Smooth muscle cell (in vitro differentiated cells): ENCODE data around the gene INSYN1. TPM values are rescaled to one million over a fixed set of nuclear protein-coding genes. Genes with fewer than 3 reads are reported as not detected.
A peak's percentile ranks its signal among the peaks of the same experiment; 100 is the strongest.

ENCODE experiments used
- DNase-seq: peaks from one replicate; lab custom pipeline; 2025; ENCODE audit not compliant: unreplicated experiment; lab: John Stamatoyannopoulos, UW
- H2AFZ ChIP-seq: fragments of 200-600 bp; sonication (generic); 2 replicates; pipeline ENCODE4 v1.6.0; 2016; ENCODE audit warnings: antibody characterized with exemption, low read depth, mild to moderate bottlenecking
- H3F3A ChIP-seq: fragments of 200-600 bp; sonication (generic); 2 replicates; pipeline ENCODE4 v1.6.0; 2017; ENCODE audit warnings: antibody characterized with exemption, low read depth
- H3K27ac ChIP-seq: fragments of 200-600 bp; sonication (generic); 2 replicates; pipeline ENCODE4 v1.5.1; 2016; ENCODE audit warnings: low read depth, mild to moderate bottlenecking
- H3K27me3 ChIP-seq: fragments of 200-600 bp; sonication (generic); 2 replicates; pipeline ENCODE4 v1.6.1; 2016; ENCODE audit warnings: low read depth, mild to moderate bottlenecking
- H3K36me3 ChIP-seq: fragments of 200-600 bp; sonication (generic); 2 replicates; pipeline ENCODE4 v1.5.1; 2016; ENCODE audit warnings: low read depth
- H3K4me1 ChIP-seq: fragments of 200-600 bp; sonication (generic); 2 replicates; pipeline ENCODE4 v1.5.1; 2016; ENCODE audit warnings: low read depth
- H3K4me2 ChIP-seq: fragments of 200-600 bp; sonication (generic); 2 replicates; pipeline ENCODE4 v1.6.0; 2016; ENCODE audit warnings: mild to moderate bottlenecking
- H3K4me3 ChIP-seq: fragments of 200-600 bp; sonication (generic); 2 replicates; pipeline ENCODE4 v1.5.1; 2016; ENCODE audit warnings: mild to moderate bottlenecking
- H3K79me2 ChIP-seq: fragments of 200-600 bp; sonication (generic); 2 replicates; pipeline ENCODE4 v1.6.0; 2016; ENCODE audit warnings: low read depth, mild to moderate bottlenecking
- H3K9ac ChIP-seq: fragments of 200-600 bp; sonication (generic); 2 replicates; pipeline ENCODE4 v1.6.0; 2016; ENCODE audit warnings: low read depth
- H3K9me3 ChIP-seq: fragments of 200-600 bp; sonication (generic); replicated peaks from 2 replicates; pipeline ENCODE4 v1.5.1; 2016; ENCODE audit warnings: low read depth
- H4K20me1 ChIP-seq: fragments of 200-600 bp; sonication (generic); 2 replicates; pipeline ENCODE4 v1.6.0; 2016; ENCODE audit warnings: low read depth
- CTCF ChIP-seq: fragments of 200-600 bp; sonication (generic); IDR thresholded peaks from 2 replicates; pipeline ENCODE4 v1.5.1; 2017; ENCODE audit warnings: borderline replicate concordance, mild to moderate bottlenecking, antibody characterized with exemption; ENCODE audit not compliant: insufficient read depth, poor library complexity, severe bottlenecking
- WGBS: methylation state at CpG from one replicate; pipeline ENCODE4 v1.1.7; 2016; ENCODE audit warnings: low lambda C conversion rate; 5-methylcytosine and 5-hydroxymethylcytosine counted together
- polyA plus RNA-seq: library from polyadenylated mRNA; unstranded; fragments of >200 nt; fragmentation: Nextera tagmentation; extraction: Ambion mirVana; gene quantifications from 2 replicates; pipeline ENCODE4 v1.2.1, GENCODE V29; 2016
- total RNA-seq: library from RNA; depleted of rRNA; stranded (reverse); fragments of >200 nt; gene quantifications from 2 replicates; pipeline ENCODE4 v1.2.3, GENCODE V29; 2014

Gene INSYN1
- total and polyA plus RNA-seq, 2 experiments from 2014 or later, result 1.6 to 4.0 TPM

GRCh38 chr15:73799466-73799865 is 46.3 kb upstream of the INSYN1 start:
- Histone ChIP-seq H3F3A (peaks cover 3% of the 10 kb centered on the region), H3K27ac (peak overlapping the region; percentile 96), H3K79me2 (no peaks in the 10 kb centered on the region), H3K9ac (no peak overlapping the region), H3K4me2 (no peak overlapping the region), H3K4me3 (no peak overlapping the region), H3K36me3 (no peaks in the 10 kb centered on the region), H3K9me3 (no peaks in the 10 kb centered on the region), H2AFZ (no peak overlapping the region), H3K27me3 (no peaks in the 10 kb centered on the region), H3K4me1 (peaks cover 9% of the 10 kb centered on the region), H4K20me1 (no peaks in the 10 kb centered on the region)
- no peak for DNase-seq
- no peak for TF ChIP-seq CTCF
- WGBS, result 56% methylated on average over 4 of the region's 4 CpGs

GRCh38 chr15:73797366-73798158 is 44.4 kb upstream of the INSYN1 start:
- no peak overlapping the region for H3K4me3 ChIP-seq
- 91% methylated on average over 14 of the region's 14 CpGs for WGBS
- H3K4me1 ChIP-seq, result peaks cover 8% of the 10 kb centered on the region
- no peak for DNase-seq
- no peaks in the 10 kb centered on the region for H4K20me1 ChIP-seq
- H3K4me2 ChIP-seq, result no peak overlapping the region
- no peak overlapping the region for H3K9ac ChIP-seq
- no peaks in the 10 kb centered on the region for H3K79me2 ChIP-seq
- H3K27ac ChIP-seq, result no peak overlapping the region
- no peaks in the 10 kb centered on the region for H3K27me3 ChIP-seq
- TF ChIP-seq CTCF, result no peak
- H2AFZ ChIP-seq, result no peak overlapping the region
- H3F3A ChIP-seq, result peaks cover 3% of the 10 kb centered on the region
- no peaks in the 10 kb centered on the region for H3K9me3 ChIP-seq
- H3K36me3 ChIP-seq, result no peaks in the 10 kb centered on the region

GRCh38 chr15:73796331-73796831 is 43.2 kb upstream of the INSYN1 start:
- DNase-seq, result no peak
- peaks cover 7% of the 10 kb centered on the region for H3K4me1 ChIP-seq
- 82% methylated on average over 11 of the region's 11 CpGs for WGBS

More at GRCh38 chr15:73796331-73796831, 43.2 kb upstream of the INSYN1 start:
- H3K4me2 ChIP-seq, result no peak overlapping the region
- no peaks in the 10 kb centered on the region for H3K36me3 ChIP-seq
- H3K4me3 ChIP-seq, result no peak overlapping the region
- H3F3A ChIP-seq, result peaks cover 3% of the 10 kb centered on the region
- H3K27ac ChIP-seq, result no peak overlapping the region
- no peak for TF ChIP-seq CTCF
- no peaks in the 10 kb centered on the region for H3K79me2 ChIP-seq
- no peaks in the 10 kb centered on the region for H3K27me3 ChIP-seq
- no peaks in the 10 kb centered on the region for H3K9me3 ChIP-seq
- no peak overlapping the region for H2AFZ ChIP-seq
- H4K20me1 ChIP-seq, result no peaks in the 10 kb centered on the region
- no peak overlapping the region for H3K9ac ChIP-seq
